ENCODE data around the gene DYDC2. TPM values are rescaled to one million over a fixed set of nuclear protein-coding genes. Genes with fewer than 3 reads are reported as not detected.
A peak's percentile ranks its signal among the peaks of the same experiment; 100 is the strongest.

Gene DYDC2
- total and polyA plus RNA-seq, 9 of the 15 experiments (the other 6 are each of a cell fraction or from before 2014, with no cell fraction given): 0.06 to 0.34 (median 0.15) TPM; not detected in 5

DNA sequence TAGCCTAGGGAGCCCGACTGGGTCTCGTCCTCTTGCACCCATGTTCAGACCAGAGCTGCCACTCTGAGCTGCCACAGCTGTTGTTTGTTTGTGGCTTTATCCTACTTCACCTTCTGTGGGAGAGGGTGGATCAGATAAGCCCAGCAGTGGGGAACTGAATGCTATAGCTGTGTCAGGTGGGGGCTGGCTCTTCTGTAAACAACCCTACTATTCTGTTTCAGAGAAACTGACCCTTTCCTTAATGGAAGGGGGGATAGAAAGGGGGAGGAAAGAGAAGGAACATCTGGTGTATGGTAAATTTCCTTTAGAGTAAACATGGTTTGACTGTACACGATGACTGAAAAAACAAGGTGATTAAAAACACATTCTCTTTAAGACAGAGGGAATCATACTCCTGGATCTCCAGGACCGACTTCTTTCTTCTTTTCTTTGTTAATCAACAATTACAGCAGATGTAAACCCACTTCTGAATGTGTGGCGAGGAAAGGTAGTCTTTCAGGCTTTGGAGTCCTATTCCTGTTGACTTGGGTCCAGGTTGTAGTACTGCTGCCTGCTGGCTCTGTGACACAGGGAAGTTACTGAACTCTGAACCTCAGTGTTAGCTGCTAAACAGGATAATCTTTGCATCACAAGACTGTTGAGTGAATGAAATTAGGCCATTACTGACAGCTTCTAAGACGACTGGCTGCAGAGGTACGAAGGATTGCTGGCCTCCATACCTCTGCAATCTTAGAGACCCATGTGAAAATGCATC is 57.7 kb downstream of the DYDC2 start (continued):
- TF ChIP-seq SAFB2 (IDR thresholded peaks at IDR 0.05; ENCODE audit: borderline replicate concordance, low read depth, low read length, severe bottlenecking) (no peak), CBX8 (IDR thresholded peaks at IDR 0.05; ENCODE audit: borderline replicate concordance, extremely low read depth, low read depth, low read length, poor library complexity, severe bottlenecking) (no peak), SMARCE1 (IDR thresholded peaks at IDR 0.05) (peak; percentile 72; the same call in 1 of the 2 replicates), ETV1 (tag; conservative IDR thresholded peaks at IDR 0.05; ENCODE audit: low read depth) (no peak), CBX1 (IDR thresholded peaks at IDR 0.05; ENCODE audit: low read depth) (no peak), STAT5B (CRISPR knock-in tag; IDR thresholded peaks at IDR 0.05) (no peak), ZNF707 (CRISPR knock-in tag; conservative IDR thresholded peaks at IDR 0.05) (no peak), IFI16 (CRISPR knock-in tag; IDR thresholded peaks at IDR 0.05) (no peak), SMARCC2 (IDR thresholded peaks at IDR 0.05; ENCODE audit: low read depth) (no peak), ZNF347 (CRISPR knock-in tag; IDR thresholded peaks at IDR 0.05; ENCODE audit: low read depth) (no peak), ZNF668 (CRISPR knock-in tag; IDR thresholded peaks at IDR 0.05) (no peak), DIDO1 (tag; IDR thresholded peaks at IDR 0.05; ENCODE audit: low read depth) (no peak), SMARCB1 (IDR thresholded peaks at IDR 0.05; ENCODE audit: insufficient read length, low read depth) (no peak), CBX2 (IDR thresholded peaks at IDR 0.05; ENCODE audit: insufficient read depth, low read length, poor library complexity, severe bottlenecking) (no peak), HNRNPH1 (optimal IDR thresholded peaks at IDR 0.05; ENCODE audit: low read depth, low read length) (no peak), BCL6 (CRISPR knock-in tag; IDR thresholded peaks at IDR 0.05) (no peak), ZKSCAN1 (IDR thresholded peaks at IDR 0.05; ENCODE audit: low read depth, low read length) (no peak), GTF2F1 (IDR thresholded peaks at IDR 0.05; ENCODE audit: low read depth, low read length) (no peak), RFX7 (CRISPR knock-in tag; IDR thresholded peaks at IDR 0.05) (no peak), SNIP1 (IDR thresholded peaks at IDR 0.05; ENCODE audit: low read depth) (no peak), MXI1 (IDR thresholded peaks at IDR 0.05; ENCODE audit: low read depth, low read length) (no peak), XRCC3 (IDR thresholded peaks at IDR 0.05) (no peak), NCOA1 (IDR thresholded peaks at IDR 0.05; ENCODE audit: low read depth) (no peak), ZNF551 (CRISPR knock-in tag; IDR thresholded peaks at IDR 0.05) (no peak), ZBTB17 (CRISPR knock-in tag; IDR thresholded peaks at IDR 0.05) (no peak), NFXL1 (CRISPR knock-in tag; IDR thresholded peaks at IDR 0.05) (no peak)
- TF ChIP-seq, protein P1, sequence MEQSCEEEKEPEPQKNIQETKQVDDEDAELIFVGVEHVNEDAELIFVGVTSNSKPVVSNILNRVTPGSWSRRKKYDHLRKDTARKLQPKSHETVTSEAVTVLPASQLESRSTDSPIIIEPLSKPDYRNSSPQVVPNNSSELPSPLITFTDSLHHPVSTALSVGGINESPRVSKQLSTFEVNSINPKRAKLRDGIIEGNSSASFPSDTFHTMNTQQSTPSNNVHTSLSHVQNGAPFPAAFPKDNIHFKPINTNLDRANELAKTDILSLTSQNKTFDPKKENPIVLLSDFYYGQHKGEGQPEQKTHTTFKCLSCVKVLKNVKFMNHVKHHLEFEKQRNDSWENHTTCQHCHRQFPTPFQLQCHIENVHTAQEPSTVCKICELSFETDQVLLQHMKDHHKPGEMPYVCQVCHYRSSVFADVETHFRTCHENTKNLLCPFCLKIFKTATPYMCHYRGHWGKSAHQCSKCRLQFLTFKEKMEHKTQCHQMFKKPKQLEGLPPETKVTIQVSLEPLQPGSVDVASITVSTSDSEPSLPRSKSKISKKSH (CRISPR knock-in tag; IDR thresholded peaks at IDR 0.05): no peak
- TF ChIP-seq, protein P2, sequence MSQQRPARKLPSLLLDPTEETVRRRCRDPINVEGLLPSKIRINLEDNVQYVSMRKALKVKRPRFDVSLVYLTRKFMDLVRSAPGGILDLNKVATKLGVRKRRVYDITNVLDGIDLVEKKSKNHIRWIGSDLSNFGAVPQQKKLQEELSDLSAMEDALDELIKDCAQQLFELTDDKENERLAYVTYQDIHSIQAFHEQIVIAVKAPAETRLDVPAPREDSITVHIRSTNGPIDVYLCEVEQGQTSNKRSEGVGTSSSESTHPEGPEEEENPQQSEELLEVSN (IDR thresholded peaks at IDR 0.05; ENCODE audit: borderline replicate concordance in 1 of 2, extremely low read depth in 1 of 2, insufficient read depth in 1 of 2, insufficient read length in 1 of 2, low read depth in 1 of 2, low read length in 1 of 2, poor library complexity in 1 of 2, severe bottlenecking in 1 of 2): no peak
